Measurements from ENCODE around the gene TRPV2.
A peak's percentile ranks its signal among the peaks of the same experiment; 100 is the strongest.
"Not testable (repeated sequence)": the region's sequence is repeated elsewhere in the genome, so short reads cannot be mapped to it uniquely, and the experiment has no call there.

TRPV2 gene

DNA sequence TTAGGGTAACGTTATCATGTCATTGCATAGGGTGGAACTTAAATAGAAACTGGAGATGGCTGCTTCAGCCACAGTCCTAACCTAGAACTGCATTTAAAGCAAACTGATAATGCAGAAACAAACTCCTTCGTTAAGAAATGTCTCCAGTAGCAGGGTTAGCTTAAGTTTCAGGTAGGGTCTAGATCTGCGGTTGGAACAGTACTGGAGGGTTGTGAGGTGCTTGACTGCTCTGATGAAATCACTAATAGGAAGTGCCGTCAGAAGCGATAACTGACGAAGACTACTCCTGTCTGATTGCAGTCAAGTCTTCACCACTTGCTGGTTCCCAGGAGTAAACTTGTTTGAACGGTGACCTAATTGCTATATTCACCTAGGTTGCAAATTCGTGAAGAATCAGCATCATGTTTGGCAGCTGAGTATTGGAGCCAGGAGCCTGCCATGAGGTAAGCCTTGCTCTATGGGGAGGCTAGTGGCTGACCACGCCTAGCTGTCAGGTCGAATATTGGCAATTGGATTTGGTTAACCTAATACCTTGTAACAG lies 24.5 kb downstream of the TRPV2 start:
- H3K27me3 ChIP-seq (ENCODE audit: insufficient read depth, low read length, poor library complexity) = no peaks in the 10 kb centered on the region
- WGBS (ENCODE audit: extremely low coverage, insufficient coverage, low lambda C conversion rate) = no CpG with 5 or more reads among the region's 10 CpGs
- no peak for DNase-seq

DNA sequence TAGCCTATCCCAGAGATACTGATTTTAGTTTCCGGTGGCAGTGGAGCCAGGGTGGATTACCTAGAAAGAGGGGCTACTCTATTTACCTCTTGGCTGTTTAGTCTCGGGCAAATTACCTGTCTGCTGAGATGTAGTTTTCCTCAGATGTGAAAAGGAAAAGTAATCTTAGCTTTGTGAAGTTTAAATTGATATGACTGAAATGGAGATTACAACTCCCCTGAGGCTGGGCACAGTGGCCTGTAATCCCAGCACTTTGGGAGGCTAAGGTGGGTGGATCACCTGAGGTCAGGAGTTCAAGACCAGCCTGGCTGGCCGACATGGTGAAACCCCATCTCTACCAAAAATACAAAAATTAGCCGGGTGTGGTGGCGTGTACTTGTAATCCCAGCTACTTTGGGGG lies 25.0 kb downstream of the TRPV2 start:
- H2BK120ac ChIP-seq (ENCODE audit: low read depth, low read length); H3K27ac ChIP-seq (ENCODE audit: low read depth, low read length); H3K27me3 ChIP-seq (ENCODE audit: insufficient read depth, low read length, poor library complexity); H4K5ac ChIP-seq (ENCODE audit: low read length); H3K18ac ChIP-seq (ENCODE audit: low read length); H3K79me1 ChIP-seq (ENCODE audit: low read length); H2AK5ac ChIP-seq (ENCODE audit: low read length); DNase-seq; H2BK15ac ChIP-seq (replicated peaks; ENCODE audit: low read depth); H3K23ac ChIP-seq (ENCODE audit: low read length); H4K8ac ChIP-seq (ENCODE audit: low read depth, low read length); H3K4ac ChIP-seq (ENCODE audit: low read depth, low read length): not testable (repeated sequence)
- Histone ChIP-seq H3K4me1 (ENCODE audit: control insufficient read depth, low read depth, low read length) (peaks cover 12% of the 10 kb centered on the region), H3K4me2 (ENCODE audit: low read length) (peak overlapping the region; percentile 78), H2BK5ac (ENCODE audit: low read length) (peak overlapping the region; percentile 26), H3K4me3 (ENCODE audit: low read length) (peak overlapping the region; percentile 87), H3K79me2 (ENCODE audit: control insufficient read depth, insufficient read depth, low read length) (peaks cover 21% of the 10 kb centered on the region), H3K9ac (ENCODE audit: low read length) (peak overlapping the region; percentile 96), H3K56ac (ENCODE audit: low read length) (peak overlapping the region; percentile 97), H3K36me3 (ENCODE audit: control insufficient read depth, insufficient read depth, low read length) (peaks cover 23% of the 10 kb centered on the region)
- no CpG with 5 or more reads among the region's 5 CpGs for WGBS (ENCODE audit: extremely low coverage, insufficient coverage, low lambda C conversion rate)

More for the DNA sequence above, 24.5 kb downstream of the TRPV2 start:
- no peak overlapping the region for H3K27ac ChIP-seq (ENCODE audit: low read depth, low read length)
- peaks cover 21% of the 10 kb centered on the region for H3K79me2 ChIP-seq (ENCODE audit: control insufficient read depth, insufficient read depth, low read length)
- no peak overlapping the region for H4K8ac ChIP-seq (ENCODE audit: low read depth, low read length)
- H3K4me2 ChIP-seq (ENCODE audit: low read length) = peak overlapping the region; percentile 78
- H3K56ac ChIP-seq (ENCODE audit: low read length) = peak overlapping the region; percentile 97
- peaks cover 7% of the 10 kb centered on the region for H3K79me1 ChIP-seq (ENCODE audit: low read length)
- H3K23ac ChIP-seq (ENCODE audit: low read length) = peak overlapping the region; percentile 84
- H3K9ac ChIP-seq (ENCODE audit: low read length) = peak overlapping the region; percentile 96
- no peak overlapping the region for H4K5ac ChIP-seq (ENCODE audit: low read length)
- peaks cover 23% of the 10 kb centered on the region for H3K36me3 ChIP-seq (ENCODE audit: control insufficient read depth, insufficient read depth, low read length)
- H2AK5ac ChIP-seq (ENCODE audit: low read length) = no peak overlapping the region
- H2BK15ac ChIP-seq (replicated peaks; ENCODE audit: low read depth) = no peak overlapping the region
- H3K4me3 ChIP-seq (ENCODE audit: low read length) = peak overlapping the region; percentile 87
- no peak overlapping the region for H3K18ac ChIP-seq (ENCODE audit: low read length)
- no peak overlapping the region for H2BK120ac ChIP-seq (ENCODE audit: low read depth, low read length)
- H3K4ac ChIP-seq (ENCODE audit: low read depth, low read length) = no peak overlapping the region
- peaks cover 12% of the 10 kb centered on the region for H3K4me1 ChIP-seq (ENCODE audit: control insufficient read depth, low read depth, low read length)
- peak overlapping the region; percentile 26 for H2BK5ac ChIP-seq (ENCODE audit: low read length)

- H3K4ac ChIP-seq (ENCODE audit: low read depth, low read length) = no peak overlapping the region
- no peak overlapping the region for H4K8ac ChIP-seq (ENCODE audit: low read depth, low read length)
- no peak overlapping the region for H2BK15ac ChIP-seq (replicated peaks; ENCODE audit: low read depth)
- H3K36me3 ChIP-seq (ENCODE audit: control insufficient read depth, insufficient read depth, low read length) = peaks cover 23% of the 10 kb centered on the region
- H3K9ac ChIP-seq (ENCODE audit: low read length) = peak overlapping the region; percentile 96
- H3K4me1 ChIP-seq (ENCODE audit: control insufficient read depth, low read depth, low read length) = peaks cover 11% of the 10 kb centered on the region
- H3K23ac ChIP-seq (ENCODE audit: low read length) = no peak overlapping the region
- no peak overlapping the region for H4K5ac ChIP-seq (ENCODE audit: low read length)
- H3K4me2 ChIP-seq (ENCODE audit: low read length) = peak overlapping the region; percentile 81
- no peak overlapping the region for H2BK120ac ChIP-seq (ENCODE audit: low read depth, low read length)
- H3K79me1 ChIP-seq (ENCODE audit: low read length) = peaks cover 7% of the 10 kb centered on the region
- no peak overlapping the region for H3K27ac ChIP-seq (ENCODE audit: low read depth, low read length)
- H3K4me3 ChIP-seq (ENCODE audit: low read length) = peak overlapping the region; percentile 46
- no CpG with 5 or more reads among the region's 3 CpGs for WGBS (ENCODE audit: extremely low coverage, insufficient coverage, low lambda C conversion rate)
- DNase-seq = no peak
- H3K27me3 ChIP-seq (ENCODE audit: insufficient read depth, low read length, poor library complexity) = no peaks in the 10 kb centered on the region
- no peak overlapping the region for H3K18ac ChIP-seq (ENCODE audit: low read length)
- peaks cover 21% of the 10 kb centered on the region for H3K79me2 ChIP-seq (ENCODE audit: control insufficient read depth, insufficient read depth, low read length)
- H2BK5ac ChIP-seq (ENCODE audit: low read length) = no peak overlapping the region
- H2AK5ac ChIP-seq (ENCODE audit: low read length) = no peak overlapping the region
- peak overlapping the region; percentile 97 for H3K56ac ChIP-seq (ENCODE audit: low read length)
Measured at GRCh38 chr17:16440901-16441629, 25.7 kb downstream of the TRPV2 start.

DNA sequence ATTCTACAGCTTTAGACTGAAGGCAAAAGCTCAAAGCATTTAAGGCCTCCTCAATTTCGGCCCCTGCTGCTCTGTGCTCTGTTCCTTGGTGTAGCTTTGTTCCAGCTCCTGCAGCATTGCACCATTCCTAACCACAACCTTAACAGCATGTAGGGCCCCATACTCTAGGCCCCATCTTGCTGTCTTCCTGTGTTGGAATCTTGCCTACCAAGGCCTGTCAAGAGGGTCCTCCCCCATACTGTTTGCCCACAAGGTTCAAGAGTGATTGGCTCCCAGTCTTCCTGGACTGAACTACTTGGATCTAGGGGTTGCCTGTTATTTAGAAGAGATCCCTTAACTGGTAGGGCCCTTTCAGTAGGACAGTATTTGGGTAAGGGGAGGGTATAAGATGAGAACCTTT lies 26.8 kb downstream of the TRPV2 start:
- Histone ChIP-seq H2BK5ac (ENCODE audit: low read length) (no peak overlapping the region), H3K36me3 (ENCODE audit: control insufficient read depth, insufficient read depth, low read length) (peaks cover 23% of the 10 kb centered on the region), H2AK5ac (ENCODE audit: low read length) (no peak overlapping the region), H4K5ac (ENCODE audit: low read length) (no peak overlapping the region), H3K79me2 (ENCODE audit: control insufficient read depth, insufficient read depth, low read length) (peaks cover 21% of the 10 kb centered on the region), H3K4ac (ENCODE audit: low read depth, low read length) (no peak overlapping the region), H4K8ac (ENCODE audit: low read depth, low read length) (no peak overlapping the region), H3K27ac (ENCODE audit: low read depth, low read length) (no peak overlapping the region), H3K23ac (ENCODE audit: low read length) (no peak overlapping the region), H3K79me1 (ENCODE audit: low read length) (peaks cover 7% of the 10 kb centered on the region), H3K4me2 (ENCODE audit: low read length) (peak overlapping the region; percentile 6), H3K18ac (ENCODE audit: low read length) (no peak overlapping the region), H3K9ac (ENCODE audit: low read length) (peak overlapping the region; percentile 96), H3K56ac (ENCODE audit: low read length) (peak overlapping the region; percentile 47), H3K4me1 (ENCODE audit: control insufficient read depth, low read depth, low read length) (peaks cover 7% of the 10 kb centered on the region), H3K4me3 (ENCODE audit: low read length) (no peak overlapping the region), H2BK15ac (replicated peaks; ENCODE audit: low read depth) (no peak overlapping the region), H2BK120ac (ENCODE audit: low read depth, low read length) (no peak overlapping the region), H3K27me3 (ENCODE audit: insufficient read depth, low read length, poor library complexity) (no peaks in the 10 kb centered on the region)
- WGBS (ENCODE audit: extremely low coverage, insufficient coverage, low lambda C conversion rate) = no CpG with 5 or more reads among the region's 1 CpG
- DNase-seq = no peak

DNA sequence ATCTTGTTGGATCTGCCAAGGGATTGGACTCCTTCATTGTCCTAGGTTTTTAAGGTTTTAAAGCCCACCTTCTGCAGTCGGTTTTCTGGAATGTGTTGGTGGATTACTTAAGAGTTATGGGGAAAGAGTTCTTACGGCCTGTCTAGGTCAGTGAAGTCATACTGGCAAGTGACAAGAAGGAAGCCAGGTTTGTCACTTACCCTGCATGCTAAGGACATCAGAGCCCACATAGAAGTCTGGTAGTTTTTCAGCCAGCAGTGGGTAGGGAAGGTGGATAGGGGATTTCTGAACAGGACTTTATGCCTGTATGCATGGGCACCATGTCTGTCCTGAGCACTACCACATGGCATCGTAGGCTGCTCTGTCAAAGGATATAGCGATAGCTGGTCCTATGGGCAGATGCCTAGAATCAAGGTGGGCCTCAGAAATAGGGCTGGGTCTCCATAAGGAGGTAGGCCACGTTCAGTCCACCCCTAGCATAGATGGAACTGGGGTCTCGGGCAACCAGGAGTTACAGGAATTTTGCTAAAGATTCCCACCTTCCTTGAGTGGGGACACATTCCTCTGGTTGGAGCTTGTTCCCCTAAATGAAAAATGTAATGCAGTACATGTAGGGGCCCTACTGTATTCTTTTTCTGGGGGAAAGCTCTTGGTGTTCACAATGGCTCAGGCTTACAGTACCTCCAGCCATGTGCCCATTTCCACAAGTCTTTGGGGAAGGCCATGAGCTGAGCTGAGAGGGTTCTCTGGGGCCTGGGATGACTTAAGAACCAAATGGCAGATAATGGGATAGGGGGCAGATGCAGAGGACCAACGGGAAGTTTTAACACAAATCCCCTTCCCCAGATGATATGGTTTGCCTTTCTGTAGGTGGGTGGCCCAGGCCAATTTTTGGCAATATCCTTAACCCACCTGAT lies 27.5 kb downstream of the TRPV2 start:
- no peak overlapping the region for H2BK5ac ChIP-seq (ENCODE audit: low read length)
- H3K56ac ChIP-seq (ENCODE audit: low read length) = peak overlapping the region; percentile 47
- H3K9ac ChIP-seq (ENCODE audit: low read length) = peak overlapping the region; percentile 96
- H4K8ac ChIP-seq (ENCODE audit: low read depth, low read length) = no peak overlapping the region
- H3K4ac ChIP-seq (ENCODE audit: low read depth, low read length) = no peak overlapping the region
- H2AK5ac ChIP-seq (ENCODE audit: low read length) = no peak overlapping the region
- peak; percentile 52 for DNase-seq
- H3K18ac ChIP-seq (ENCODE audit: low read length) = no peak overlapping the region
- no peak overlapping the region for H2BK120ac ChIP-seq (ENCODE audit: low read depth, low read length)
- no peaks in the 10 kb centered on the region for H3K27me3 ChIP-seq (ENCODE audit: insufficient read depth, low read length, poor library complexity)
- H3K4me1 ChIP-seq (ENCODE audit: control insufficient read depth, low read depth, low read length) = peaks cover 7% of the 10 kb centered on the region
- no peak overlapping the region for H3K27ac ChIP-seq (ENCODE audit: low read depth, low read length)
- peak overlapping the region; percentile 6 for H3K4me2 ChIP-seq (ENCODE audit: low read length)
- H3K79me1 ChIP-seq (ENCODE audit: low read length) = peaks cover 7% of the 10 kb centered on the region
- H3K23ac ChIP-seq (ENCODE audit: low read length) = no peak overlapping the region
- H4K5ac ChIP-seq (ENCODE audit: low read length) = no peak overlapping the region
- H3K79me2 ChIP-seq (ENCODE audit: control insufficient read depth, insufficient read depth, low read length) = peaks cover 21% of the 10 kb centered on the region
- H2BK15ac ChIP-seq (replicated peaks; ENCODE audit: low read depth) = no peak overlapping the region
- no CpG with 5 or more reads among the region's 7 CpGs for WGBS (ENCODE audit: extremely low coverage, insufficient coverage, low lambda C conversion rate)
- H3K4me3 ChIP-seq (ENCODE audit: low read length) = no peak overlapping the region
- peaks cover 23% of the 10 kb centered on the region for H3K36me3 ChIP-seq (ENCODE audit: control insufficient read depth, insufficient read depth, low read length)
